ENCODE results near the gene TMEFF2. TPM values are rescaled to one million over a fixed set of nuclear protein-coding genes. Genes with fewer than 3 reads are reported as not detected.

TMEFF2 gene
- total and polyA plus RNA-seq, 2 of the 4 experiments (the other 2 are of a cell fraction), result 1.3 to 3.0 TPM

DNA sequence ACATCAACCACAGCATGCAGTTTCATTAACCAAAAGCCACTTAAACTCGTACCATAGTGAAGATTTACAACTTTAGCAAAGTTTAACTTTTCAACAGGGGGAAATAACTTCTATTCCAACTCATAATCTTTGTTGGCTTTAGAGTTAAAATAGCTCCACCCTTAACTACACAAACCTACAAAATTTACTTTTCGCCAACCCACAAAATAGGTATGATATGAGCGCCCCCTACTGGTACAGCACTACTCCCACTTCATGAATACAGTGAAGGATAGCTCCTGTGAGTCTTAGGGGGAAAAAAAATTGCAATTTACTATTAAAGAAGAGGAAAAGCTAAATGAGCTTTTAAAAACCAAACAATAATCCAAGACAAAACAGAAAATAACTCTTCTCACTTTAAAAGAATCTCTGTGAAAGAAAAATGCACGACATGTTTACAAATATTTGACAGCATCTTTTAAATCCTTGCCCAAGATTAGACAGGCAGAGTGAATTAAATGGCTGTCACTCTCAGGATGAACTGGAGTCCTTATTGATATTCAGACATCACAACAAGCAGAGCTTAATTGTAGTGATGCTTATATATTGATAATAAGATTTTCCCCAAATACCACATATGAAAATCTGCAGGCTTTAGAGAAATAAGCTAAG is 32.2 kb downstream of the TMEFF2 start (continued):
- peak; percentile 99 for TF ChIP-seq SMC3 (IDR thresholded peaks at IDR 0.05; ENCODE audit: low read depth, low read length)

DNA sequence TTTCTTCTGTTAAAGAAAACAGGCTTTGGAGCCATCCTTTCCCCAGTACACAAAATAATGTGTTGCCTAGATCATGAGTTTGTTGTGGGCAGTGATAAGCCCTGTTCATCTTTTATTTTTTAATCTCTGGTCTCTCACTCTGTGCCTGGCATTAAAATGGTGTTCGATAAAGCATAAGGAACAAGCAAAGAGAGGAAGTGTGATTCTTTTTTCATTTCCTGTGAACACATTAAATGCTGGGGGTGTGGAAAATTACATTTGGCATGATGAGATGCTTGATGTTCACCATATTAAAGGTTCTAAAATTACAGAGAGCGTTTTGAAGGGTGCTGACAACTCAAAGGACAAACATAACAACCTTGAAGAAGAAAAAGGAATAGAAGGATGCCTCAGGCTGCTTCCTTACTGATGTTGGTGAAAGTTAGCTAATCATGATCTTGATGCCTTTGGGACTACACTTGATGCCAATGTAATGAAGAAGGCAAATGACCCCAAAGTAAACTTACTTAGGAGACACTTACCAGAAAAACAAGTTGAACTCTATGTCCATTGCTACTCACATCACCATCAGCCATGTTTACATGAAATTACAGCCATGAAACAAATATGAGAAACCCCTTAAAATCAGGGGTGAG is 33.0 kb downstream of the TMEFF2 start:
- DNase-seq, result no peak
- Histone ChIP-seq H2AFZ (replicated peaks; ENCODE audit: low read length, poor library complexity) (no peak overlapping the region), H3K9me1 (ENCODE audit: insufficient read depth, low read length) (no peaks in the 10 kb centered on the region), H3K4me1 (ENCODE audit: control insufficient read depth, insufficient read depth, low read length) (no peaks in the 10 kb centered on the region), H2AK5ac (ENCODE audit: low read depth, low read length) (no peak overlapping the region; the same call in 1 of the 2 replicates), H3K79me1 (ENCODE audit: low read depth in 1 of 2, low read length in 2 of 2) (no peaks in the 10 kb centered on the region), H4K91ac (ENCODE audit: insufficient read depth, low read depth, low read length) (peak overlapping the region; percentile 56; the same call in 1 of the 2 replicates), H4K5ac (ENCODE audit: low read depth, low read length) (no peak overlapping the region), H3K4ac (ENCODE audit: low read depth, low read length) (no peak overlapping the region), H3K27ac (ENCODE audit: insufficient read depth, low read length) (no peak overlapping the region), H3K18ac (ENCODE audit: low read depth, low read length) (no peak overlapping the region), H2BK15ac (ENCODE audit: low read depth, low read length) (peak overlapping the region; percentile 69; the same call in 1 of the 3 replicates), H3K23ac (ENCODE audit: low read depth, low read length) (no peak overlapping the region), H3K4me2 (ENCODE audit: low read depth, low read length) (no peak overlapping the region), H3K36me3 (ENCODE audit: control insufficient read depth, insufficient read depth, low read length) (no peaks in the 10 kb centered on the region), H3K56ac (ENCODE audit: extremely low read depth, insufficient read depth, low read length) (no peak overlapping the region), H3K14ac (replicated peaks; ENCODE audit: low read depth, low read length) (0 out of 2 replicates have a peak overlapping the region, but pooled peaks have one; percentile 30), H3K9me3 (ENCODE audit: control insufficient read depth, insufficient read depth, low read length) (no peaks in the 10 kb centered on the region), H2BK5ac (ENCODE audit: low read depth, low read length, poor library complexity, severe bottlenecking) (no peak overlapping the region), H3K9ac (ENCODE audit: low read depth, low read length) (no peak overlapping the region), H4K8ac (ENCODE audit: low read depth in 2 of 2, low read length in 2 of 2) (peak overlapping the region in 1 of 2 experiments; percentile 55; a peak in 2 of 4 replicates), H4K20me1 (ENCODE audit: insufficient read depth, low read length) (no peaks in the 10 kb centered on the region), H2BK120ac (ENCODE audit: low read depth, low read length) (peak overlapping the region; percentile 52), H3K27me3 (ENCODE audit: control insufficient read depth, insufficient read depth, low read length) (no peaks in the 10 kb centered on the region), H2AK9ac (replicated peaks; ENCODE audit: low read depth, low read length, poor library complexity) (no peak overlapping the region), H3K4me3 (ENCODE audit: insufficient read depth, low read depth, low read length) (no peak overlapping the region), H2BK20ac (ENCODE audit: low read depth, low read length) (peak overlapping the region; percentile 68)
- no TSS peak for BruUV-seq (replicated peaks)
- POLR2A ChIA-PET (ENCODE audit: unreplicated experiment), result interaction anchor here (0.6 kb wide), 1 partner anchor 190 kb away, joined by 6 read pairs; no protein-coding TSS in a partner anchor
- WGBS, 2 experiments (ENCODE audit: extremely low coverage in 2 of 2, insufficient read length in 1 of 2), result no CpG with 5 or more reads among the region's 2 CpGs
- dilution Hi-C loops (cut with HindIII; ENCODE audit: low sequenced_read_pairs, unreplicated experiment) (no loop called here), intact Hi-C loops (cut with micrococcal nuclease) (loop anchor here (1.0 to 5.0 kb wide), 5 partner anchors 149 to 606 kb away; no protein-coding TSS in a partner anchor), in situ Hi-C loops (cut with MboI; ENCODE audit: low sequenced_read_pairs) (loop anchor here (5.0 kb wide), 1 partner anchor 349 kb away; no protein-coding TSS in a partner anchor)
- CTCF ChIA-PET, result interaction anchor here (0.6 to 2.1 kb wide), 26 partner anchors 8 to 607 kb away, joined by 3 to 75 read pairs (median 6); partner anchors contain the start of gene CAVIN2
- ATAC-seq (ENCODE audit: low read depth), result no peak
- TF ChIP-seq MAZ (IDR thresholded peaks at IDR 0.05; ENCODE audit: borderline replicate concordance, low read depth, low read length) (no peak), CEBPB (IDR thresholded peaks at IDR 0.05; ENCODE audit: low read depth, low read length) (no peak), RFX5 (IDR thresholded peaks at IDR 0.05; ENCODE audit: low read depth, low read length) (no peak), MAFK (IDR thresholded peaks at IDR 0.05; ENCODE audit: low read depth, low read length) (no peak), MXI1 (IDR thresholded peaks at IDR 0.05; ENCODE audit: borderline replicate concordance, low read depth, low read length) (no peak), CHD1 (IDR thresholded peaks at IDR 0.05; ENCODE audit: low read depth, low read length) (no peak), NFE2L2 (IDR thresholded peaks at IDR 0.05; ENCODE audit: low read depth, low read length) (no peak), POLR2A (IDR thresholded peaks at IDR 0.05; ENCODE audit: low read depth, low read length) (no peak), RCOR1 (IDR thresholded peaks at IDR 0.05; ENCODE audit: insufficient replicate concordance, low read length) (no peak), RAD21 (IDR thresholded peaks at IDR 0.05; ENCODE audit: low read length) (no peak), FOS (IDR thresholded peaks at IDR 0.05; ENCODE audit: low read depth, low read length) (no peak), BHLHE40 (IDR thresholded peaks at IDR 0.05; ENCODE audit: low read depth, low read length) (no peak)
- TF ChIP-seq, protein P1, sequence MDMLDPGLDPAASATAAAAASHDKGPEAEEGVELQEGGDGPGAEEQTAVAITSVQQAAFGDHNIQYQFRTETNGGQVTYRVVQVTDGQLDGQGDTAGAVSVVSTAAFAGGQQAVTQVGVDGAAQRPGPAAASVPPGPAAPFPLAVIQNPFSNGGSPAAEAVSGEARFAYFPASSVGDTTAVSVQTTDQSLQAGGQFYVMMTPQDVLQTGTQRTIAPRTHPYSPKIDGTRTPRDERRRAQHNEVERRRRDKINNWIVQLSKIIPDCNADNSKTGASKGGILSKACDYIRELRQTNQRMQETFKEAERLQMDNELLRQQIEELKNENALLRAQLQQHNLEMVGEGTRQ (IDR thresholded peaks at IDR 0.05; ENCODE audit: low read depth, low read length), result no peak
- TF ChIP-seq, protein P2, sequence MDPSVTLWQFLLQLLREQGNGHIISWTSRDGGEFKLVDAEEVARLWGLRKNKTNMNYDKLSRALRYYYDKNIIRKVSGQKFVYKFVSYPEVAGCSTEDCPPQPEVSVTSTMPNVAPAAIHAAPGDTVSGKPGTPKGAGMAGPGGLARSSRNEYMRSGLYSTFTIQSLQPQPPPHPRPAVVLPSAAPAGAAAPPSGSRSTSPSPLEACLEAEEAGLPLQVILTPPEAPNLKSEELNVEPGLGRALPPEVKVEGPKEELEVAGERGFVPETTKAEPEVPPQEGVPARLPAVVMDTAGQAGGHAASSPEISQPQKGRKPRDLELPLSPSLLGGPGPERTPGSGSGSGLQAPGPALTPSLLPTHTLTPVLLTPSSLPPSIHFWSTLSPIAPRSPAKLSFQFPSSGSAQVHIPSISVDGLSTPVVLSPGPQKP (IDR thresholded peaks at IDR 0.05; ENCODE audit: borderline replicate concordance, low read depth, low read length), result no peak

Data from IMR-90 (cell line).